ENCODE results near the gene WNK3.

DNA sequence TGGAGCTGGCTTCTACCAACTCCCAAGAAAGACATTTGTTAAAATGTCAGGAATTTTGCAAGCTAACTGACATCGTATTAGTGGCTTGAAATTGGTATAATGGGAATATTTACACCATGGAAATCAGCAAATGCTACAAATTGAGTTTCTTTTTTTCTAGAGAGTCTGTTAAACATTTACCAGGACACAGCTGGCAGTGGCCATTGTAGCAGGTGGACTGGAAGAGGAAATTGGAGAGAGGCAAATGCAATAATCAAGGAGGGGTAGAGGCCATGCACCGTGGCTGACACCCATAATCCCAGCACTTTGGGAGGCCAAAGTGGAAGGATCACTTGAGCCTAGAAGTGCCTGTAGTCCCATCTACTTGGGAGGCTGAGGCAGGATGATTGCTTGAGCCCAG is 49.4 kb upstream of the WNK3 start:
- TF ChIP-seq, protein P1, sequence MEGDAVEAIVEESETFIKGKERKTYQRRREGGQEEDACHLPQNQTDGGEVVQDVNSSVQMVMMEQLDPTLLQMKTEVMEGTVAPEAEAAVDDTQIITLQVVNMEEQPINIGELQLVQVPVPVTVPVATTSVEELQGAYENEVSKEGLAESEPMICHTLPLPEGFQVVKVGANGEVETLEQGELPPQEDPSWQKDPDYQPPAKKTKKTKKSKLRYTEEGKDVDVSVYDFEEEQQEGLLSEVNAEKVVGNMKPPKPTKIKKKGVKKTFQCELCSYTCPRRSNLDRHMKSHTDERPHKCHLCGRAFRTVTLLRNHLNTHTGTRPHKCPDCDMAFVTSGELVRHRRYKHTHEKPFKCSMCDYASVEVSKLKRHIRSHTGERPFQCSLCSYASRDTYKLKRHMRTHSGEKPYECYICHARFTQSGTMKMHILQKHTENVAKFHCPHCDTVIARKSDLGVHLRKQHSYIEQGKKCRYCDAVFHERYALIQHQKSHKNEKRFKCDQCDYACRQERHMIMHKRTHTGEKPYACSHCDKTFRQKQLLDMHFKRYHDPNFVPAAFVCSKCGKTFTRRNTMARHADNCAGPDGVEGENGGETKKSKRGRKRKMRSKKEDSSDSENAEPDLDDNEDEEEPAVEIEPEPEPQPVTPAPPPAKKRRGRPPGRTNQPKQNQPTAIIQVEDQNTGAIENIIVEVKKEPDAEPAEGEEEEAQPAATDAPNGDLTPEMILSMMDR (IDR thresholded peaks at IDR 0.05 in 2 of 3, conservative IDR thresholded peaks at IDR 0.05 in 1 of 3; ENCODE audit: insufficient read depth in 2 of 3, low read depth in 1 of 3, low read length in 3 of 3): no peak
- no peak for TF ChIP-seq MED1 (CRISPR knock-in tag; IDR thresholded peaks at IDR 0.05; ENCODE audit: borderline replicate concordance)
- no peak for TF ChIP-seq HCFC1 (IDR thresholded peaks at IDR 0.05; ENCODE audit: low read depth, low read length)
- no peak for TF ChIP-seq RBM34 (IDR thresholded peaks at IDR 0.05; ENCODE audit: borderline replicate concordance, insufficient read depth, low read length)
- no peak for TF ChIP-seq ZNF274 (IDR thresholded peaks at IDR 0.05; ENCODE audit: borderline replicate concordance, low read depth, low read length)
- no peak for TF ChIP-seq ZNF121 (CRISPR knock-in tag; conservative IDR thresholded peaks at IDR 0.05)
- no peak for TF ChIP-seq MCM7 (IDR thresholded peaks at IDR 0.05)
- TF ChIP-seq NELFE (IDR thresholded peaks at IDR 0.05; ENCODE audit: insufficient read depth, insufficient read length): no peak
- no peak for TF ChIP-seq KLF10 (CRISPR knock-in tag; IDR thresholded peaks at IDR 0.05)
- no peak for TF ChIP-seq ATF7 (IDR thresholded peaks at IDR 0.05)
- no peak for TF ChIP-seq TSC22D4 (tag; IDR thresholded peaks at IDR 0.05)
- no peak for TF ChIP-seq POLR2A (conservative IDR thresholded peaks at IDR 0.05)
- TF ChIP-seq ELF2 (CRISPR knock-in tag; IDR thresholded peaks at IDR 0.05): no peak
- TF ChIP-seq JUNB (CRISPR knock-in tag; conservative IDR thresholded peaks at IDR 0.05): no peak
